Stomach (tissue), 4 donors: Measurements from ENCODE around the gene GPR151.

Experiments
- EP300 ChIP-seq: sonication (generic); formaldehyde crosslinking; IDR thresholded peaks from one replicate; pipeline ENCODE4 v1.6.1; 2017; ENCODE audit warnings: antibody characterized with exemption
- POLR2A ChIP-seq, 4 donors: fragments of 450-650 bp; IDR thresholded peaks; one replicate each; pipeline ENCODE4 v1.6.1; 2016; ENCODE audit warnings: antibody characterized with exemption in 4 of 4, control low read depth in 2 of 4, mild to moderate bottlenecking in 1 of 4, moderate library complexity in 1 of 4
- POLR2AphosphoS5 ChIP-seq, 3 donors: sonication (generic); formaldehyde crosslinking; IDR thresholded peaks; one replicate each; pipeline ENCODE4 v1.6.1; 2016; ENCODE audit warnings: antibody characterized with exemption in 3 of 3
- TF ChIP-seq, protein P1 (sequence below), 7 experiments: fragments of 450-650 bp in 4 of 7; fragments of 200-600 bp in 3 of 7; sonication (generic) in 3 of 7; IDR thresholded peaks; one replicate each; pipeline ENCODE4 v1.5.1; 2016 to 2019; ENCODE audit warnings: antibody characterized with exemption in 7 of 7, control low read depth in 2 of 7, mild to moderate bottlenecking in 1 of 7

GRCh38 chr5:146560205-146560812, 44.3 kb upstream of the GPR151 start:
- TF ChIP-seq POLR2AphosphoS5 (IDR thresholded peaks at IDR 0.05) (no peak), POLR2A (IDR thresholded peaks at IDR 0.05) (no peak), EP300 (no peak)
- TF ChIP-seq, protein P1, sequence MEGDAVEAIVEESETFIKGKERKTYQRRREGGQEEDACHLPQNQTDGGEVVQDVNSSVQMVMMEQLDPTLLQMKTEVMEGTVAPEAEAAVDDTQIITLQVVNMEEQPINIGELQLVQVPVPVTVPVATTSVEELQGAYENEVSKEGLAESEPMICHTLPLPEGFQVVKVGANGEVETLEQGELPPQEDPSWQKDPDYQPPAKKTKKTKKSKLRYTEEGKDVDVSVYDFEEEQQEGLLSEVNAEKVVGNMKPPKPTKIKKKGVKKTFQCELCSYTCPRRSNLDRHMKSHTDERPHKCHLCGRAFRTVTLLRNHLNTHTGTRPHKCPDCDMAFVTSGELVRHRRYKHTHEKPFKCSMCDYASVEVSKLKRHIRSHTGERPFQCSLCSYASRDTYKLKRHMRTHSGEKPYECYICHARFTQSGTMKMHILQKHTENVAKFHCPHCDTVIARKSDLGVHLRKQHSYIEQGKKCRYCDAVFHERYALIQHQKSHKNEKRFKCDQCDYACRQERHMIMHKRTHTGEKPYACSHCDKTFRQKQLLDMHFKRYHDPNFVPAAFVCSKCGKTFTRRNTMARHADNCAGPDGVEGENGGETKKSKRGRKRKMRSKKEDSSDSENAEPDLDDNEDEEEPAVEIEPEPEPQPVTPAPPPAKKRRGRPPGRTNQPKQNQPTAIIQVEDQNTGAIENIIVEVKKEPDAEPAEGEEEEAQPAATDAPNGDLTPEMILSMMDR (IDR thresholded peaks at IDR 0.05), result no peak
